Left ventricle myocardium inferior (tissue), 1 donor: ENCODE results near the gene SRPX. TPM values are rescaled to one million over a fixed set of nuclear protein-coding genes. Genes with fewer than 3 reads are reported as not detected.

Experiments used
- DNase-seq: peaks from one replicate; pipeline ENCODE4 v3.0.0-alpha.2; 2020
- H3K27ac ChIP-seq: fragments of 200-600 bp; replicated peaks from 2 replicates; pipeline ENCODE4 v1.8.0; 2021
- H3K27me3 ChIP-seq: fragments of 200-600 bp; 2 replicates; pipeline ENCODE4 v1.8.0; 2021; ENCODE audit warnings: low read depth
- H3K36me3 ChIP-seq: fragments of 200-600 bp; 2 replicates; pipeline ENCODE4 v1.8.0; 2021
- H3K4me1 ChIP-seq: fragments of 200-600 bp; 2 replicates; pipeline ENCODE4 v1.8.0; 2021
- H3K4me3 ChIP-seq: fragments of 200-600 bp; 2 replicates; pipeline ENCODE4 v1.8.0; 2021; ENCODE audit warnings: mild to moderate bottlenecking, moderate library complexity
- H3K9me3 ChIP-seq: fragments of 200-600 bp; replicated peaks from 2 replicates; pipeline ENCODE4 v1.8.0; 2021
- intact Hi-C: fragments of 100-400 bp; cut with micrococcal nuclease; formaldehyde crosslinking; loops from one replicate; pipeline ENCODE4 v1.11.0; 2022
- total RNA-seq: library from RNA; stranded (reverse); fragmentation: NEBNext Ultra II Directional; extraction: Animal tissue kit (Norgen Biotek cat#: 25700); gene quantifications from one replicate; pipeline ENCODE4 v1.2.1, GENCODE V29; 2021
- TF ChIP-seq, protein P1 (sequence below): fragments of 200-600 bp; IDR thresholded peaks from 2 replicates; pipeline ENCODE4 v1.8.0; 2021; ENCODE audit warnings: antibody characterized with exemption, mild to moderate bottlenecking, borderline replicate concordance
- donor health status: DM: no; HTN: yes; CAD: no; lungs with severe emphysema.

Gene SRPX
- total RNA-seq, 1 donor from 2014 or later = 55.9 TPM

DNA sequence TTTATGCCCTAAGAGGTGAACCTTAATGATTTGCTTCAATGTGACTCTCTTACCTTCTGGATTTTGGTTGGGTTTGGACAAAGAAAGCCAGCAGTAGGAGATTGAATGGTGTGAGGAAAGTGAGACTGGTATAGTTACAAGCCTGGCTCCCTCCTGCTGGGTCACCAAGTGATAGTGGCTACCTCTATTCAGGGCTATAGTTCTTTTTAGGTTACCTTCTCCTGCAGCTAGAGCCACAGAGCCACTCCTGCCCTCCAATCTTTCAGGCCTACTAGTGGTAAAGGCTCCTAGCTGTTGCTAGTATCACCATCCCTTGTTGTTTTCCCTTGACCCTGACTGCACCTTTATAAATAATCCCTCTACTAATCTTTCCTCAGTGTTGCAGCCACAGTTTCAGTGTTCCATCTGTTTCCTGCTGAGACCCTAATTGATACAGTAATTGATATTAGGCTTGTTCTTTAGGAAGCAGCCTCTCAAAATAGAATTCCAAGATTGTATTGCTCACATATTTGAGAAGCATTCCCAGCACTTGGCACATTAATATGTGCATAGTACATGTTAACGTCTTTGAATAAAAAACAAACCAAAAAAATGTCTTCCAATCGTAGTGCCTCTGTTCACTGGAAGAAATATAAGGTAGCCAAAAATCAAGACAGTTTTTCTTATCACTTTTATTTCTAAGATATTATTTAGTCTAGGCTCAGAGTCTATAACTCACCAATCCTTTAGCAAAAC is 82.3 kb downstream of the SRPX start:
- TF ChIP-seq, protein P1, sequence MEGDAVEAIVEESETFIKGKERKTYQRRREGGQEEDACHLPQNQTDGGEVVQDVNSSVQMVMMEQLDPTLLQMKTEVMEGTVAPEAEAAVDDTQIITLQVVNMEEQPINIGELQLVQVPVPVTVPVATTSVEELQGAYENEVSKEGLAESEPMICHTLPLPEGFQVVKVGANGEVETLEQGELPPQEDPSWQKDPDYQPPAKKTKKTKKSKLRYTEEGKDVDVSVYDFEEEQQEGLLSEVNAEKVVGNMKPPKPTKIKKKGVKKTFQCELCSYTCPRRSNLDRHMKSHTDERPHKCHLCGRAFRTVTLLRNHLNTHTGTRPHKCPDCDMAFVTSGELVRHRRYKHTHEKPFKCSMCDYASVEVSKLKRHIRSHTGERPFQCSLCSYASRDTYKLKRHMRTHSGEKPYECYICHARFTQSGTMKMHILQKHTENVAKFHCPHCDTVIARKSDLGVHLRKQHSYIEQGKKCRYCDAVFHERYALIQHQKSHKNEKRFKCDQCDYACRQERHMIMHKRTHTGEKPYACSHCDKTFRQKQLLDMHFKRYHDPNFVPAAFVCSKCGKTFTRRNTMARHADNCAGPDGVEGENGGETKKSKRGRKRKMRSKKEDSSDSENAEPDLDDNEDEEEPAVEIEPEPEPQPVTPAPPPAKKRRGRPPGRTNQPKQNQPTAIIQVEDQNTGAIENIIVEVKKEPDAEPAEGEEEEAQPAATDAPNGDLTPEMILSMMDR = no peak
- DNase-seq = no peak
- no peaks in the 10 kb centered on the region for H3K9me3 ChIP-seq
- H3K4me1 ChIP-seq = peaks cover 4% of the 10 kb centered on the region
- intact Hi-C loops = no loop called here
- H3K36me3 ChIP-seq = no peaks in the 10 kb centered on the region
- H3K27me3 ChIP-seq = no peaks in the 10 kb centered on the region
- H3K4me3 ChIP-seq = no peak overlapping the region
- no peak overlapping the region for H3K27ac ChIP-seq

GRCh38 chrX:38129366-38129765 is 91.3 kb downstream of the SRPX start:
- Histone ChIP-seq H3K27me3 (no peaks in the 10 kb centered on the region), H3K9me3 (no peaks in the 10 kb centered on the region), H3K4me1 (no peaks in the 10 kb centered on the region), H3K36me3 (no peaks in the 10 kb centered on the region), H3K27ac (no peak overlapping the region), H3K4me3 (no peak overlapping the region)
- DNase-seq = no peak
- TF ChIP-seq, protein P1 = no peak
- intact Hi-C loops = no loop called here

GRCh38 chrX:38127961-38128360 is 92.7 kb downstream of the SRPX start:
- Histone ChIP-seq H3K4me3 (no peak overlapping the region), H3K27me3 (no peaks in the 10 kb centered on the region), H3K36me3 (no peaks in the 10 kb centered on the region), H3K4me1 (no peaks in the 10 kb centered on the region), H3K27ac (no peak overlapping the region), H3K9me3 (no peaks in the 10 kb centered on the region)
- intact Hi-C loops = no loop called here
- TF ChIP-seq, protein P1 = no peak
- DNase-seq = no peak

DNA sequence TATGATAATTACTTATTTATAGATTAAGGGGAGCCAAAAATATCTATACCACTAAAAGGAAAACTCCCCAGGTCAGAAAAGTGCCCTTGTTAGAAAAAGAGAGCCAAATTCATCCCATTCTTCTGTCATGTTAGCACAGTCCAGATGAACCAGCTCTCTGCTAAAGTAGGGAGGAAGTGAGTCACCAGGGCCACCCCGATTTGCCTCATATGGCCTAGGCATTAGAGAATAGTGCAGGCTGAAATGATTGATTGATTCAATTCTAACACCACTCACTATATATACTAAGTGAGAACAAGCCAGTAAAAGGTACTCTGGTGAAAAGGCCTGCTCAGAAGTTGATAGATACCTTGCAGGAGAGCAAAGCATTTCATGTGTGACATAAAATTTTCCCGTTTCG is 94.5 kb downstream of the SRPX start:
- intact Hi-C loops = no loop called here
- Histone ChIP-seq H3K4me3 (no peak overlapping the region), H3K36me3 (no peaks in the 10 kb centered on the region), H3K4me1 (no peaks in the 10 kb centered on the region), H3K27me3 (no peaks in the 10 kb centered on the region), H3K27ac (no peak overlapping the region), H3K9me3 (no peaks in the 10 kb centered on the region)
- DNase-seq = no peak
- TF ChIP-seq, protein P1 = no peak

DNA sequence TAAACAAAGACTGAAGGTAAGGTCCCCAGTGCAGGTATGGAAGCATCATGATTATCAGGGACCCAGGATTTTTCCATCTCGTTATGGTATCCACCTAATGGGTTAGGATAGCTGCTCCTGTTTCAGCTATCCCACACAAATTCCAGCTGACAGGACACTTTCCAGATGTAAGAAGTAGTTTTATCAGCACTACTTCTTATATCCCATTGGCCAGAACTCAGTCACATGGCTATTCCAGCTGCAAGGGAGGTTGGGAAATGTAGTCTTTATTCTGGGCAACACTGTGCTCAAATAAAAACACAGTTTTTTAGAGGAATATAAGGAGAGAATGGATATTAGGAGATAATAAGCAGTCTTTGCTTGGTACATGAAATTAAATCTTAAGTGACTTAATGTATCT is 96.7 kb downstream of the SRPX start:
- no peaks in the 10 kb centered on the region for H3K27me3 ChIP-seq
- intact Hi-C loops = no loop called here

More for the DNA sequence above, 96.7 kb downstream of the SRPX start:
- Histone ChIP-seq H3K4me1 (no peaks in the 10 kb centered on the region), H3K27ac (no peak overlapping the region), H3K4me3 (no peak overlapping the region), H3K9me3 (no peaks in the 10 kb centered on the region), H3K36me3 (no peaks in the 10 kb centered on the region)
- TF ChIP-seq, protein P1 = no peak
- no peak for DNase-seq
